Measurements from ENCODE around the gene FOXA1. TPM values are rescaled to one million over a fixed set of nuclear protein-coding genes. Genes with fewer than 3 reads are reported as not detected.

The FOXA1 gene
- total RNA-seq, 4 donors from 2014 or later, result 0.09 to 0.44 TPM; not detected in 2

- peaks cover 97 to 98% (median 97%) of the 10 kb centered on the region in 3 donors for H3K27me3 ChIP-seq
- in situ Hi-C loops (cut with MboI; ENCODE audit: low sequenced_read_pairs in 4 of 4), result loop anchor here in 2 of 4 donors (25.0 kb wide), 2 partner anchors 932 to 1082 kb away; partner anchors contain the start of genes NKX2-1 (in 1 of the 2) and PAX9 (in 1 of the 2)
- peak in 1 of 2 donors; percentile 49 for ATAC-seq
These were observed 645 bp downstream of the FOXA1 start for GRCh38 chr14:37594238-37594970.

GRCh38 chr14:37593511-37594237 is 1.4 kb downstream of the FOXA1 start:
- TF ChIP-seq CTCF (IDR thresholded peaks at IDR 0.05 in 4 of 5, conservative IDR thresholded peaks at IDR 0.05 in 1 of 5) (no peak), POLR2A (IDR thresholded peaks at IDR 0.05) (no peak)
- H3K4me3 ChIP-seq, result peak overlapping the region in 2 of 4 donors; percentile 19 to 42
- H3K36me3 ChIP-seq, result no peaks in the 10 kb centered on the region
- peaks cover 97 to 98% (median 97%) of the 10 kb centered on the region in 3 donors for H3K27me3 ChIP-seq
- ATAC-seq (no peak), DNase-seq (no peak)
- intact Hi-C loops (cut with DNase I; ENCODE audit: low total_unique reads) (loop anchor here (10.0 kb wide), 1 partner anchor 1099 kb away; no protein-coding TSS in a partner anchor), in situ Hi-C loops (cut with MboI; ENCODE audit: low sequenced_read_pairs in 4 of 4) (loop anchor here in 2 of 4 donors (25.0 kb wide), 2 partner anchors 931 to 1081 kb away; partner anchors contain the start of genes NKX2-1 (in 1 of the 2) and PAX9 (in 1 of the 2))
- no peak overlapping the region for H3K27ac ChIP-seq
- no peaks in the 10 kb centered on the region for H3K9me3 ChIP-seq
- peaks cover 15 to 22% of the 10 kb centered on the region in 2 donors for H3K4me1 ChIP-seq

More at GRCh38 chr14:37594238-37594970, 645 bp downstream of the FOXA1 start:
- Histone ChIP-seq H3K4me3 (peak overlapping the region; percentile 19 to 42 (median 26)), H3K9me3 (no peaks in the 10 kb centered on the region), H3K27ac (no peak overlapping the region), H3K4me1 (peaks cover 15 to 24% of the 10 kb centered on the region in 2 donors), H3K36me3 (no peaks in the 10 kb centered on the region)
- no peak for DNase-seq
- intact Hi-C loops (cut with DNase I; ENCODE audit: low total_unique reads), result loop anchor here (10.0 kb wide), 1 partner anchor 1100 kb away; no protein-coding TSS in a partner anchor
- TF ChIP-seq POLR2A (IDR thresholded peaks at IDR 0.05) (no peak), CTCF (IDR thresholded peaks at IDR 0.05 in 4 of 5, conservative IDR thresholded peaks at IDR 0.05 in 1 of 5) (peak in 3 of 5 experiments; percentile 35 to 51 (median 37))

- Histone ChIP-seq H3K27me3 (peaks cover 97 to 98% (median 97%) of the 10 kb centered on the region in 3 donors), H3K4me1 (peaks cover 16 to 20% of the 10 kb centered on the region in 2 donors), H3K27ac (no peak overlapping the region), H3K9me3 (no peaks in the 10 kb centered on the region), H3K4me3 (no peak overlapping the region), H3K36me3 (no peaks in the 10 kb centered on the region)
- TF ChIP-seq CTCF (IDR thresholded peaks at IDR 0.05 in 4 of 5, conservative IDR thresholded peaks at IDR 0.05 in 1 of 5) (no peak), POLR2A (IDR thresholded peaks at IDR 0.05) (no peak)
- in situ Hi-C loops (cut with MboI; ENCODE audit: low sequenced_read_pairs in 4 of 4), result loop anchor here in 2 of 4 donors (25.0 kb wide), 2 partner anchors 930 to 1080 kb away; partner anchors contain the start of genes NKX2-1 (in 1 of the 2) and PAX9 (in 1 of the 2)
- ATAC-seq, result no peak
- intact Hi-C loops (cut with DNase I; ENCODE audit: low total_unique reads), result loop anchor here (10.0 kb wide), 1 partner anchor 1098 kb away; no protein-coding TSS in a partner anchor
- DNase-seq, result no peak
These were observed 2.3 kb downstream of the FOXA1 start for GRCh38 chr14:37592482-37593408.

Measured in gastrocnemius medialis (tissue), 4 donors.